ENCODE measurements around the gene AFAP1. TPM values are rescaled to one million over a fixed set of nuclear protein-coding genes. Genes with fewer than 3 reads are reported as not detected.

AFAP1 gene
- polyA plus RNA-seq, 4 donors, result 21.6 to 28.3 (median 23.6) TPM

- no peak for DNase-seq (ENCODE audit: low read depth in 4 of 4, low spot score in 3 of 4)
These were observed 148.7 kb downstream of the AFAP1 start for GRCh38 chr4:7790999-7791398.

GRCh38 chr4:7790023-7790422, 149.6 kb downstream of the AFAP1 start:
- no peak for DNase-seq (ENCODE audit: low read depth in 4 of 4, low spot score in 3 of 4)

- DNase-seq (ENCODE audit: low read depth in 4 of 4, low spot score in 3 of 4), result no peak
These were observed 150.8 kb downstream of the AFAP1 start for GRCh38 chr4:7788694-7789425.

DNA sequence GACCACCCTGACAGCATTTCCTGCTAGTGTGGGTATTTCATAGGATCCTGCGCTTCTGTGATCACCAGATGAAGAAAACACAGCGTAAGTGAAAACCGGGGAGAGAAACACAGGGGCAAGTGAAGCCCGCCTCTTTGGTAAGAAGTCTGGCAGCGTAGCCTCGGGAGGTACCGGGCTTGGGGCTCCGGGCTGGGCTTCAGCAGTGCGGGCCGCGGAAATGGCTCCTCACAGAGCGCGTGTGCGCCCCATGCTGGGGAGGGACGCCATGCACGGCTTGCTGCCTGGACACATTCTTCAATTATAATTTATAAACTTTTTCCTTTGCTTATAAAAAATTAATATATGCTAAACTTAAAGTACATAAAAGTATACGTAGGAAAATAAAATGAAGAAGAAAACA, 151.5 kb downstream of the AFAP1 start:
- no peak for DNase-seq (ENCODE audit: low read depth in 4 of 4, low spot score in 3 of 4)

DNA sequence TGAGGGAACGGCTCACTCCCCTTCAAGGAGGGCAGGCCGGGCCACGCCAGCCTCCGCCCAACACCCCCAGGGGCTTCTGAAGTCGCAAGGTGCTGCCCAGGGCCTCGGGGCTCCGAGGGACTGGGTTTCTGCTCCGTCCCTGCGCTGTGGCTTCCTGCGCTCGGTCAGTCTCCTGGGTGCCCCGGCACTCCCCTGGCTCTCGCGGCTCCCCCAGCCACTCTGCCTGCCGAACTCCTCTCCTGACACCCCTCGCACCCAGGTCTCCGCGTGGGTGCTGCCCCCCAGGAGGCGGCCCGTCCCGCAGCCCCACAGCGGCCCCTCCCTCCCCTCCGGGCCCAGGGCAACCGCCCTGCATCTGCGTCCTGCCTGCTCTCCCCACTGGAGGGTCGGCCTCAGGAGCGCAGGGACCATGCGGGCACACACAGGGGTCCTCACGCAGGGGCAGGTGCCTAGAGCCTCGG, 151.9 kb downstream of the AFAP1 start:
- DNase-seq (ENCODE audit: low read depth in 4 of 4, low spot score in 3 of 4), result no peak

DNA sequence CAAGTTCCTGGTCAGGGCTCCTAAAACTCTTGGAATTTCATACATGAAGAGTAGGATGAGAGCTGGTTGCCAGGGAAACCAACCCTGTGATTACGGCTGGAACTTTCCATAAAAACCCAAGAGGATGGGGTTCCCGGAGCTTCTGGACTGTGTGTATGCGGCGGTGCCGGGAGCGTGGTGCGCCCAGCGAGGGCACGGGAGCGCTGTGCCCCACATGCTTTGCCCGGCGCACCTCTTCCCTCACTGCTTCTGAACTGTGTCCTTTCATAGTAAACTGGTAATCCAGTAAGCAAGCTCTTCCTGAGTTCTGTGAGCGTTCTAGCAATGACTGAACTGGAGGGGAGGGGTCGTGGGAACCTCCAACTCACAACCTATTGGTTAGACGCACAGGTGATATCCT, 152.6 kb downstream of the AFAP1 start:
- DNase-seq (ENCODE audit: low read depth in 4 of 4, low spot score in 3 of 4), result no peak

DNA sequence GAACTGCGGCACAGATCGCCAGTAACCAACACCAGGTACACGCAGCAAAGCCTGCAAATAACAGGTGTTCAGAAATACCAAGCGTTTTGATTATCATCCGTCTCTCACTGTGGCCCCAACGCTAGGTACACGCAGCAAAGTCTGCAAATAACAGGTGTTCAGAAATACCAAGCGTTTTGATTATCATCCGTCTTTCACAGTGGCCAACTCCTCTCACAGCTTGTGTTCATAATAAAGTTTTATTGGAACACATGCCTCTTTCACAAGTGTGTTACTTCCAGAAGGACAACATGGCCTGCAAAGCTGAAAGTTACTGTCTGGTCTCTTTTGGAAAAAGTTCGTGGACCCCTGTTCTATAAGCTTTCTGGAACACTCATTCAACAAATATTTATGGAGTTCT, 153.1 kb downstream of the AFAP1 start:
- no peak for DNase-seq (ENCODE audit: low read depth in 4 of 4, low spot score in 3 of 4)

DNA sequence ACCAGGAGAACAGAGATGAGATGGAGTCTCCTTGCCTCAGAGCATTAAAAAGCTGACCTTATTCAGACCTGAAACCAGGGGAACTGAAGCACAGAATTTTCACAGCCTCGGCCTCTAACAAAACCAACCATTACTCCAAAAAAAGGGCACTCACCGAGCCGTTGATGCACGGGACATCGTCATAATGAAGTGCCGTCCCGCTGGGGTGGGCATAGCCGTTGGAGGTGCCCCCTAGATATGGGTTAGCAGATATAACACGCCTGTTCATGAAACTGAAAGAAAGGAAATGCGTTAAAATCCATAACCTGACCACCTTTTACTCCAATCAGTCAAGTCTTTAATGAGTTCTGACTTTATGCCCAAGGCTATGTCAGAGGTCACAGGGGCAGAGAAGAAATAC, 153.6 kb downstream of the AFAP1 start:
- no peak for DNase-seq (ENCODE audit: low read depth in 4 of 4, low spot score in 3 of 4)

DNA sequence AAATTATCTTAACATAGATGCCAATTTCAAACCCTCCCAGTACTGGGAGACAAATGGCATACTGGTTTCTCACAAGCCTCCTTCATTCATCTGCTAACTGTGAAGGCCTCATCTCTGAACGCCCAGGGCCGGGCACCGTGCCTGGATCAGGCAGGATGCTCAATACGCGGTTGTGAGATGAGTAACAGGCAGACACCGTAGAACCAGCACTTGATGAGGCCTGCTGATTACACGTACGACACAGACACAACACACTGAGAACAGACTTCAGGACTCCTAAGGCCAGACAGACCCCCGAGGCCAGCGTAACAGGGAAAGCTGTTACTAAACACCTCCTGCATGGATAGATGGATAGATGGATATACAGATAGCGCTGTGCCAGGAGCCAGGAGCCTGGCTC, 154.6 kb downstream of the AFAP1 start:
- DNase-seq (ENCODE audit: low read depth in 4 of 4, low spot score in 3 of 4), result no peak

DNA sequence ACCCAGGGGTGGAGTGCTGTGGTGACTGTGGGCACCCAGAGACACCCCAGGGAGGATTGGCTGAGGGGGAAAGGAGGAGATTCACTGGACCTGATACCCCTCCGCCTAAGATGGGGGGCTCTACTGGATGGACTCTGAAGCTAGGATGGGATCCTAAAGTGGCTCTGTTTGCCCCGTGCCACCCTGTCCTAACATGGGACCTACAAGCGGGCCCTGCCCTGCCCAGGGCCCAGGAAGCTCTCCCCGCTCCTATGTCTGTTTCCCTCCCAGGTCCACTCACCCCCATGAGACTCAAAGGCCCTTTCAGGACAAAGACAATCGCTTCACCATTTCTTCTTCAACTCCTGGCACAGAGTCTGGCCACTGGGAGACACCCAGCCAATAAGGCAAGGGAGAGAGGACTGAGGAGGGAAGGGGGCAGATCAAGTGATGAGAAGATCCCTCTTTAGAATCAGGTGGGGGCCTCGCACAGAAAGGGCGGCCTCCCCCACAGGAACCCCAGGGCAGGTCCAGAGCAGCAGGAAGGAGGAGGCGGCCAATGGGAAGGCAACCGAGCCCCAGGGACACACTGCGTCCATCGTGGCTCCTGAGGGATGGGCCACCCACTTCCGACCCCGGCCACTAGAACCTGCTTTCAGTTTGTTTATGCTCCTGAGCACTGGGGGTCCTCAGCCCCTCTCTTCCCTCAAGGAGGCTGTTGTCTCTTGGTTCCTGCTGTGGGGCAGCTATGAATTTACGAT, 155.4 kb downstream of the AFAP1 start:
- no peak for DNase-seq (ENCODE audit: low read depth in 4 of 4, low spot score in 3 of 4)

GRCh38 chr4:7783541-7783940, 156.1 kb downstream of the AFAP1 start:
- no peak for DNase-seq (ENCODE audit: low read depth in 4 of 4, low spot score in 3 of 4)

DNA sequence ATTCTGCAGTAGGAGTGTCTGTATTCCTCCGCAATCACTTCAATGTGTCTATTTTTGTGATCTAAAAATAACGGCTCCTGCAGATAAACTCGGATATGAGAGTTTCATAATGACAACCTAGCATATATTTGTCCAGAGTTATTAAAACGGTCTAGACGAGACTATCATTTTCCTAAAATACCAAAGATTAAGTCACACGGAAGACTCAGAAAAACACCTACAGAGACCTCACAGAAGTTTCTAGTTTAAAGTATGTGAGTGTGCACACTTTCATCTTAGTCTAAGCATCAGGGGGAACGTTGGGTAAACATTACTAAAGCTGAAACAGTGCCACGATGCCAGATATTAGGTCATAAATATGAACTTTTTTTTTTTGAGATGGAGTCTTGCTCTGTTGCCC, 156.9 kb downstream of the AFAP1 start:
- no peak for DNase-seq (ENCODE audit: low read depth in 4 of 4, low spot score in 3 of 4)

GRCh38 chr4:7781993-7782392, 157.7 kb downstream of the AFAP1 start:
- no peak for DNase-seq (ENCODE audit: low read depth in 4 of 4, low spot score in 3 of 4)

- DNase-seq (ENCODE audit: low read depth in 4 of 4, low spot score in 3 of 4), result no peak
These were observed 158.3 kb downstream of the AFAP1 start for GRCh38 chr4:7781366-7781765.

DNA sequence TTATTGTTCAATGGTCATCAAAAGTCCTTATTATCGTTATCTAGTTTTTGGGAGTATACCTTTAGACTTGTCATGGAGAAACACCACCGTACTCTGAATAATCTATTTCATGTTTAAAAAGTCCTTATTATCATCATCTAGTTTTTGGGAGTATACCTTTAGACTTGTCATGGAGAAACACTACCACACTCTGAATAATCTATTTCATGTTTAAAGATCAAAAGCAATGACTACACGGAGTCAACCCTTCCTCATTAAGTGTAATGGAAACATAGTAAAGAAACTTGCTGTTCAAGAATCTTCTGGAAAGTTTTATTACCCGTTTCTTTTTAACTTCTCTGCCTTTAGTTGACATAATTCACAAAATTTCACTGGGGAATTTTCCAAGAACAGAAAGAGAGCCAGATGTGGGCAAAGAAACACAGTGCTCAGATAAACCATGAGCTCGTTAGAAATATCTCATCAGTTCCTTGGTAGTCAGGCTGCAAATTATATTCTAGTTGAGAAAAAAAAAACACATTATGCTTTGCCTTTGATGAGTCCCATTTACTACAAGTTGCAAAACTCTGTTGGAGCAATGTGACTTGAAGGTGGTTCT, 158.8 kb downstream of the AFAP1 start:
- no peak for DNase-seq (ENCODE audit: low read depth in 4 of 4, low spot score in 3 of 4)

DNA sequence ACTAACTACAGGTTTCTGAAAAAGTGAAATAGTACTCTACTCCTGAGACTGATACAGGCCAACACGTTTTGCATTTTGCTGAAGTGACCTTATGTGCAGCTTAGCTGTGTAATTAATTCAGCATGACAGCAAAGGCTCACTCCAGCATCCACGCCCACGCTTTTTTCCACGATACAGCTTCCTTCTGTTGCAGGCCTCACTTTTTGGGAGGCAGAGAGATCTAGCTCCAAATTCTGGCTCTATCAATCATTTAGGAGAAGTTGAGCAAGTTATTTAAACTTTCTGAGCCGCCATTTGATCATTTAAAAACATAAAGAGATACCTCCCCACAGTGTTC, 160.3 kb downstream of the AFAP1 start:
- DNase-seq (ENCODE audit: low read depth in 4 of 4, low spot score in 3 of 4), result peak in 1 of 4 donors; percentile 56

DNA sequence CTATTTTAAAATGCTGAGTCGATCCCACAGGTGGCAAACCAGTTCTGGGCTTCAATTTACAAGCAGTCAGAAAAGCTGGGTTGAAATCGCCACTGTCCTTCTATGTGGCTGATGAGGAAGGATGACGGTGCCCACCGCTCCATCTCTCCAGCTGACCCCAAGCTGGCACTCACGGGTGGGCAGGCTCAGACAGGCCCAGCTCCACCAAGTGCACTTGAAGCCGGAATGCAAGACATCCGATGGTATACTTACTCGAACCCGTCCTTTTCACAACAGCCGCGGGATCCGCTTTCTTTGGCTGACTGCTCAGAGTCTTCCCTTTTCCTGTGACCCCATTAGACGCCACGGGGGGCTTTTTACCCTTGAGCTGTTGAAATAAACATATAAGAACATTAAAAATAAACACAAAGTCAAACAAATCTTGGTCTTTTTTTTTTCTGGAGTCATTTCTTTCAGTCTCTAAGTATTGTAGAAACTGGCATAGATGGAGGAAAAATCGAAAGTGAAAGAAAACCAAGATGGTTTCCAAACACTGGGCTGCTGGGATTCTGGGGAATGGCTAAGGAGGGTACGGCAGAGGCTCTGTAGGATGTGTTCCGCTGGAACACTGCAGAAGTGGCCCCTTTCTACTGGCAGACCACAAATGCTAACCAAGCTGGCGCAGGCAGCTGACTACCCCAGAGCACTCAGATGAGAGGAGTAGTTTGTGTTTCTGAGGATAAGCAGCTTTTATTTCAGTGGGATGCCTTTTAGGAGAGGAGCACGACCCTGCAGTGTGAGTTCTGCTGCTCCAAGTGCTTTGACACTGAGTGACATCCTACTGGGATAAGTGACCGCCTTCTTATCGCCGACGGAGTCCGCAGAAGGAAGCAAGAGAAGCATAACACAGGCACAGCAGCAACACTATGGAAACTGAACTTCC, 160.9 kb downstream of the AFAP1 start:
- no peak for DNase-seq (ENCODE audit: low read depth in 4 of 4, low spot score in 3 of 4)

DNA sequence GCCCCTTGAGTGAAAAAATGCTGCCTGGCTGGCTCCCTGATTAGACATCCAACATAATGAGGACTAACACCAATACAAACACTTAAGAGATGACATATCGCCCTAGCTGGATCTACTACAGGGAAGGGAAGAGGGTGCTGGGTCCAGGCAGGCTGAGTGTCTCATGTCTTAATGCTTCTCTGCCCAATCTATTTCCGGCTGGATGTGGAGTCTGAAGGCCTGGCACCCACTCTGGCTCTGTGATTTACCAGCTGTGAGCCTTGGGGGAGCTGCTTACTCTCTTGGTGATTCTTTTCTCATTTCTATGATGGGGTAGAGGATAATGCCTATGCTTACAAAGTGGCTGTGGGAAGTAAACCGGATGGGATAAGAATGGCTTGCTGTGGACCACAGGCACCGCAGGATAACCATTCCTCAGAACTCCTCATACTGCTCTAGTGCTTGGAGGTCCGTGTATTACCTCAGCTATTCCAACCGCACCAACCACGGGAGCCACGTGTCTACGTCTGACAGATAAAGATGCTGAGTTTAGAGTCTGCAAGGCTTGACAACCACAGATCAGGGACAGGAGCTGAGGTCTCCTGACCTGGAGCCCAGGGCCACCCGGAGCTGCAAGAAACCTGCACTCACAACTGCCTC, 161.7 kb downstream of the AFAP1 start:
- DNase-seq (ENCODE audit: low read depth in 4 of 4, low spot score in 3 of 4), result no peak

- no peak for DNase-seq (ENCODE audit: low read depth in 4 of 4, low spot score in 3 of 4)
These were observed 162.5 kb downstream of the AFAP1 start for GRCh38 chr4:7777017-7777710.

GRCh38 chr4:7775396-7775795, 164.3 kb downstream of the AFAP1 start:
- no peak for DNase-seq (ENCODE audit: low read depth in 4 of 4, low spot score in 3 of 4)

Data from right renal pelvis (tissue), 4 donors.